DMS114 treated with DMSO at 0.1 percent for 48 hours (cell line): Measurements from ENCODE around the gene TOP2B.
A peak's percentile ranks its signal among the peaks of the same experiment; 100 is the strongest.

Experiments
- DNase-seq: peaks from one replicate; lab custom pipeline; 2025; ENCODE audit not compliant: unreplicated experiment; lab: John Stamatoyannopoulos, UW

TOP2B gene

GRCh38 chr3:25673738-25674298, 9.1 kb upstream of the TOP2B start:
- DNase-seq, result no peak

GRCh38 chr3:25665315-25666280, 891 bp upstream of the TOP2B start:
- DNase-seq, result no peak

DNA sequence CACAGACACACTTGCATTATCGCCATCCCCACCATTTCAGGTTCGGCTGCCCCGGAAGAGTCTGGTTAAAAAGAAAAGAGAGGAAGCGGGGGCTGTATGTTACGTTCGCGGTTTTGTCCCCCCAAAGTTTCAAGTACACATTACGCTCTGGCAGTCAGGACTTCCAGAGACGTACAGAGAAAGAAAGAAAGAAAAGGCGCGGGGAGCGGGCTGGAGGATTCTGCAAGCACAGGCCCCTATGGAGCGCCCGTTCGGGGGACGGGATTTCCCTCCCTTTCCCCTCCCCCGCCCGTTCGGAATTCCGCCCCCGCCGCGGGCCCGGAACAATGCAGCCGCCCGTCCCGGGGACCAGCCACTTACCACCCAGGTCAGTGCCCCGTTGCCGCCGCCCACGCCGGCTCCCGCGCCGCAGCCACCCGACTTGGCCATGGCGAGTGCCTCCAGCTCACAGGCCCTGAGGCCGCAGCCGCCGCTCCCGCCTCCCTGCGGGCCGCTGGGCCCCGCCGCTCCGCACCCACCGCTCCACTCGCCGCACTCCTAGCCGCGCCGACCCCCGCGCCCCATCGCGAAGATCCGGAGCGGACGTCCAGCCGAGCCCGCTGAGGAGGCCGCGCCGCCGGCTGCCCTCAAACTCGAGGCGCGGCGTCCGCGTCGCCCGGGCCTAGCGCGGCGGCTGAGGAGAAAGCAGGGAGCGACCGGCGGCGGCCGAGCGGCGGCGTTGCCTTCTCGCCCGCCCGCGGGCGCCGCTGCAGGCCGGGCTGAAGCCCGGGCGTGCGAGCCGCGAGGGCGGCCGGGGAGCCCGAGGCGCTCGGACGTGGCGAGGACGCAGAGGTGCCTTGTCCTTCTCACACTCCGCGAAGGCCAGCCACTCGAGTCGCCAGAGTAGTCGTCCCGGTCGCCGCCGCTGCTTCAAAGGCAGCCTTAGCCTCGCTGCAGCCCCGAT, 567 bp downstream of the TOP2B start:
- DNase-seq, result no peak

DNA sequence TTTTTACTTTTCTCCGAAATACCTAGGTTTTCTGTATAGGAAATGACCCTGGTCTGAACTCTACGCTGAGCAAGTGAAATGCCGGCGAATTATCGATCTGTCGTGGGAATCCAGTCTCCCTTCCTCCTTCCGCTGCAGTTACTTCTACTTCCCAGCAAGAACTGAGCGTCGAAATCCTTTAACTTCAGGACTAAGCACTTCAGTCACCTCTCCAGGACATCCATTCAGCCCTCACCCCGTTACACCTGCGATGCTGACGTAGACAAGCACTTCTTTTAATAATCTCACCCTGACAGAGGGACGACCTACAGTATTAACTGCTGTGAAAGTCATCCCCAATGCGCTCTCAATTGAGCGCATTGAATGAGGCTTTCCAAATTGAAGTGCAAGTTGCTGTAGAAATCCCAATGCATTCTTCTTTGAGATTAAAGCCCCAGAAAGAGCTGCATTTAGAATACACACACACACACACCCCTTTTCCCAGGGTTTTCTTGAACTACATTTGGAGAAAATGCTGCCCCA, 1.3 kb downstream of the TOP2B start:
- DNase-seq, result no peak

DNA sequence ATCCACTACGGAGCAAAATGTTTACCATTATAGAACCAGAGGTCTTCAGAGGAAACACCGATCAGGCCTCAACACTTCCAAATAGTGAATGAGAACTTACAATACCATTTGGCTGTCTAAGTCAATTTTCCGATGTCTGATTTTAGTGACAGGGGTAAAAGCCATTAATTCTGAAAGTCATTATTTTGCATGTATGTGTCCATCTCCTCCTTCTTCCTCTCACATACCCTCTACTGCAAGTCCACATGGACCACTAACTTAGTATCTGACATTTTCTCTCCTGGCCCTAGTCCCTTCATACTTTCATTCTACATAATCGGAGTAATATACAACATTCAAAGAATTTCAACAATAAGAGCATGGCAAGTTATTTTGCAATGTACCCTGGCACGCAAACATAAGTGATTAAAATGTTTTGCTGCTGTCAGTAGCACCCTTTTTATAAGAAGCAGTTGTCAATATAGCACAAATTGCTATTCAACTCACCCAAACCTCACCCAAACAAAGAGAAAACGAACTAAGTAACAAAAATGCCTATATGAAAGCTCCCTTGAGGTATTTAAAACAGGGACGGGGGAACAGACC, 1.9 kb downstream of the TOP2B start:
- no peak for DNase-seq

DNA sequence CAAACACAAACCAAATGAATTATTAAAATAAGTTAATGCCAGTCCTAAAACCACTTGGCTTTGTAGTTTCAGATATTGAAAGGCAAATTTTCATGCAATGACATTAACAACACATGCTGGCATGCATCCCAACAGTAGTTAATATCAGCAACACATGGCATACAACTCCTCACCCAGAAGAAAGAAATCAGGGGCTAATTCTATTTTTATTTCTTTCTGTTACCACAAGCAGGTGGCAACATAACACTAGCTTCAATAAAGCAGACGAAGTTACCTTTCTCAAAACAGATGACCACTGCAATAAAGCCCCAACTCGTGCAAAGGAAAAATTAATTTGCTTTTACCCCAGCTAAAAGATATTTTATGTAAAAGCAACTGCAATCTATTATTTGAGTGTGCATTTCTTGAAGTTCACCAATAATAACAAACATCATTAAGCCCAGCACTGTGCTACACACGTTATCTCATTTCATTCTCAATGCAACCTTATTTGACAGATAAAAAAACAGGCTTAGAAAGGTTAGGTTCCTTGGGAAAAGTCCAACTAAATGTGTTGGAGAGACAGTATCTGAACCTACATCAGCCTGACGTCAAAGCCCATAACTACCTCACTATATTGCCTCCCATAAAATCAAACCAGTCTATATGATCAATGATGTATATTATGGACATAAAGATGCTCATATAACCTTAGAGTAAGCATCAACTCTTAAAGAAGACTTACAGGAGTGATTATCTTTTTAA, 2.8 kb downstream of the TOP2B start:
- no peak for DNase-seq

- DNase-seq, result no peak
These were observed 5.9 kb downstream of the TOP2B start for GRCh38 chr3:25658836-25659235.

DNA sequence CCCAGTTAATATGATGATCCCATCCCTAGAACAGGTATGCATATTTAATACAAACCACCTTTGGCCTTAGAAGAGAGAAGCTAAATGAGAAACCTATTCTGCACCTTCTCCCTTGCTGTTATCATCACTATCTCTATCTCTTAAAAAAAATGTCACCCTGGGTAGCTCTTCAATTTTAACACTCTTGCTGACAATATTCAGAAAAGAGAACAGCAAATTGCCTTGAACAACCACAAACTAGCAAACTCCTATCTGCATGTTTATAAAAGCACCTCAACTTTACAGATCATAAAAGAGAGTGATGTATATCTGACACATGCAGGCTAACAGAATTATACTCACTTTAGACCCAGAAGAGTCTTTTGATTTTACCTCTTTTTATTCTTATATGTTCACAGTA, 7.4 kb downstream of the TOP2B start:
- DNase-seq, result no peak

DNA sequence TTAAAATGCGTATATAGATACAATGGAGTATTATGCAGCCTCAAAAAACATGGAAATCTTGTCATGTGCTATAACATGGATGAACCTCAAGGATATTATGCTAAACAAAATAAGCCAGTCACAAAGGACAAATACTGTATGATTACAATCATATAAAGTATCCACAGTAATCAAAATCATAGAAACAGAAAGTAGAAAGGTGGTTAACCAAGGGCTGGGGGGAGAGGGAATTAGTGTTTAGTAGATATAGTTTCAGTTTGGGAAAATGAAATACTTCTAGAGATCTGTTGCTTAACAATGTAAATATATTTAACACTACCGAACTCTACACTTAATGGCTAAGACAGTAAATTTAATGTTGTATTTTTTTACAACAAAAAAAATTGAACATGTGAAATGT, 9.0 kb downstream of the TOP2B start:
- DNase-seq, result no peak

- DNase-seq, result no peak
These were observed 10.1 kb downstream of the TOP2B start for GRCh38 chr3:25654576-25654975.

- DNase-seq, result no peak
These were observed 11.4 kb downstream of the TOP2B start for GRCh38 chr3:25653322-25653721.

DNA sequence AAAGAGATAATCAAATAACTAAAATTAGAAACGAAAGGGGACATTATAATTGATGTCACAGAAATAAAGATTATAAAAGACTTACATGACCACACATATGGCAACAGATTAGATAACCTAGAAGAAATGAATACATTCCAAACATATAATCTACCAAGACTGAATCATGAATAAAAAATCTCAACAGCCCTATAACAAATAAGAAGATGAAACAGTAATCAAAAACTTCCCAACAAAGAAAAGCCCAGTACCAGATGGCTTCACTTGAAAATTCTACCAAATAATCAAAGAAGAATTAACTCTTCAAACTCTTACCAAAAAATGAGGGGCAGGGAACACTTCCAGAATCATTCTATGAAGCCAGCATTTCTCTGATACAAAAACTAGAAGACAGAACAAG, 11.8 kb downstream of the TOP2B start:
- DNase-seq, result no peak

- DNase-seq, result no peak
These were observed 15.5 kb downstream of the TOP2B start for GRCh38 chr3:25648925-25649830.

DNA sequence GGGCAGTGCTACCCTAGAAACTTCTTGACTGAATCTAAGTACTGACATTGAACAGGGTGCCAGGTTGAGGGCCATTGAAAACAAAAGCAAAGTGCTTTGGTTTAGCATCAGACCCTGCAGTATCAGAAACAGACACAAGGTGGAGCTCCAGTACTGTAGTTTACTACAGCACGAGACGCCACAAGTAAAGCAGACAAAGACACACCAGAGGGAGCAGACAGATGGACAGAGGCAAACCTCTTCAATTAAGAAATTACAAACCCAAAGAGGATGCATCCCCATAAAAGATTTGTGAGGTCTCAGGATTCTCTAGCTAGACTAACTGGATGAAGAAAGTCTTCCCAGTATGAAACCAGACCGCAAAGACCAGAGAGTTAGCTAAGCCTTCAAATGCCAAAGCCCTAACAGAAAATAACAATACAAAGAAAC, 16.6 kb downstream of the TOP2B start:
- peak; percentile 73 for DNase-seq

- no peak for DNase-seq
These were observed 29.7 kb downstream of the TOP2B start for GRCh38 chr3:25635038-25635437.

DNA sequence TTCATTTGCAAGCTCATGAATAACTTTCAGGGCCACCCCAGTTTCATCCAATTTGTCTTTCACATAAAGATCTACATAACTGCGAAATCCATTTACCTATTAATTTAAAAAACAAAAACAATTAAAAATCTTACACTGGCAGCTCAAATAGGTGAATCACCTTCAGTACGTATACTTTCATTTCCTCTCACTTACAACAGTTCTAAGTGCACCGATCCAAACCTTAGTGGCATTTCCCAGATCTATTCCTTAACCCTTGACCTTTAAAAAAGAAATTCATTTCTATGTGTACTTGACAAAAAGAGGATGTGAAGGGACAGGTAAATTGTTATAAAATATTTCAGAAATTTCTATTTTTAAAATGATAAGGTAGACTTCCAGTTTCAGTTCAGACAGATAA, 30.8 kb downstream of the TOP2B start:
- DNase-seq, result no peak

GRCh38 chr3:25631989-25632388, 32.7 kb downstream of the TOP2B start:
- DNase-seq, result no peak

DNA sequence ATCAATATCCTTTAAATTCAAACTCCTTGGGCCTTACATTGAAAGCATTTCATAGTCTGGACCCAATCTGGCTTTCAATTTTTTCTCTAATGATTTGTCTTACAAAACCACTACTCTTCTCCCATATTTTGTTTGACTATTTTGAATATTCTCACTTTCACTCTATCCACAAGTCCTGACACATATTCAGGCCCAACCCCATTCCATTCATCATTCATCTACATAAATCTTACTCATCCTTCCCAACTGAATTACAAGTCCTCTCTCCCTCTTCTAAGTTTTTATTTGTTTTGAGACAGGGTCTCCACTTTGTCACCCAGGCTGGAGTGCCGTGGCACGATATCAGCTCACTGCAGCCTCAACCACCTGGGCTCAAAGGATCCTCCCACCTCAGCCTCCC, 43.6 kb downstream of the TOP2B start:
- DNase-seq, result no peak

DNA sequence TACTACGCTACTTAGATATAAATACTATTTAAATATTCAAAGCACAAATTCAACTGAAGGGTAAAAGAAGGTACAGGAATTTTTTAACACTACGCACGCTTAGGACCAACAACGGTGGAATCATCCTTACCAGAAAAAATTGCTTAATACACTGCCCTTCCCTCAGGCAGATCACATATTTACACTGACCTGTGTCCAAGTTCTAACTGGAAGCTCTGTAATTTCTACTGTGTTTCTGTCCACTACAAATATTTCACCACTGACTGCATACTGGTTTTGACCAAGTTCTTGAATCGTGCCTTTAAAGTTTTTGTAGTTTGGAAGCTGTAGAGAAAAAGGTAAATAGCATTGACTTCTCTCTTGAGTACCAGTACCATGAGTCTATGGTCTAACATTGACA, 44.2 kb downstream of the TOP2B start:
- DNase-seq, result no peak
